ENCODE measurements around the gene TBC1D5.
"Not testable (repeated sequence)": the region's sequence is repeated elsewhere in the genome, so short reads cannot be mapped to it uniquely, and the experiment has no call there.

The TBC1D5 gene

DNA sequence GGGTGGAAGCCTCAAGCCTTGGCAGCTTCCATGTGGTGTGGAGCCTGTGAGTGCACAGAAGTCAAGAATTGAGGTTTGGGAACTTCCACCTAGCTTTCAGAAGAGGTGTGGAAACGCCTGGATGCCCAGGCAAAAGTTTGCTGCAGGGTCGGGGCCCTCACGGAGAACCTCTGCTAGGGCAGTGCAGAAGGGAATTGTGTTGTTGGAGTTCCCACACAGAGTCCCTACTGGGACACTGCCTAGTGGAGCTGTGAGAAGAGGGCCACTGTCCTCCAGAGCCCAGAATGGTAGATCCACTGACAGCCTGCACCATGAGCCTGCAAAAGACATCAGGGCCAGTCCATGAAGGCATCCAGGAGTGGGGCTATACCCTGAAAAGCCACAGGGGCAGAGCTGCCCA lies 613.8 kb downstream of the TBC1D5 start:
- DNase-seq = not testable (repeated sequence)

DNA sequence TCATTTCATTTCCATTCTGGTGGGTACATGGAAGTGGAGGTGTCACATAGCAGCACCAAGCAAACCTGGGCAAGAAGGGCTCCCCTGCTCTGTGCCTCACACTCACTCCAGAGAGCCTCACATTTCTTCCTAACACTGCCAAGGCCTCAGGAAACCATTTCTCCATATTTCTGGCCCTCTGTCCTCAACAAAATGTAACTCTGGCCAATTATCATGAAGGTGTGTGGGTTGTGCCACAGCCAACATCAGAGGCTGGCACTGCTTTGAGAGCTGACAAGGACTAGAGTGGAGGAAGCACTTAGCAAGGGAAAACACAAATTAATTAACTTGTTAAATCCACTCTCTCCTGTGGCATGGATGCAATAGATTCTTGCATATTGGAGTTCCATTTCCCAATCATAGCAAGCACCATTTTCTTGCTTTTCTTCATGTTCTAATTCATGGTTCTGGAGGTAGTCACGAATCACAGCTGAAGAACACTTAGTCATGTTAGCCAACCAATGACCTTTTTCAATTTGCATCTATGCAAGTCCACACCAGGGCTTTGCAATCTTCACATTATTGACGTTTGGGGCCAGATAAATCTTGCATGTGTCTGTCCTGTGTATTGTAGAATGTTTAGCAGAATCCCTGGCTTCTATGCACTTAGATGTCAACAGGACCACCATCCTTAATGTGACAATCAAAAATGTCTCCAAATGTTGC lies 616.5 kb downstream of the TBC1D5 start:
- no peak for DNase-seq

GRCh38 chr3:17122758-17123157 lies 619.7 kb downstream of the TBC1D5 start:
- no peak for DNase-seq

DNA sequence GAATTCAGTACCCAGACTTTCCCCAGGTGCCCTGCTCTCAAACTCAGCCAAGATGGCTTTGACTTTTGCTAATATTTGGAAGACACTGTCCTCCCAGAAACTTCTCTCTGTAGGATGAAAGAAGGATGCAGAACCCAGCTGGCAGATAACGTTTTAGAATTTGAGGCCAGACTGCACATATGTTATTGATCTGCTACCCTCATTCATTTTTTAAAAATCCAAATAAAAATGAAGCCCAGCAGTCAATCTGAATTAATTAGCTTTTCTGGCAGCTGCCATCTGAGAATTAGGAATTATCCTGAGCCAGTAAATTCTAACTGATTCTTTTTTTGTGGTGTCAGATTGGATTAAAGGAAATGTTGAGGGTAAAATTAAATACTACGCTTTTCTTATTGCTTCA lies 621.1 kb downstream of the TBC1D5 start:
- DNase-seq = no peak

GRCh38 chr3:17120115-17120514 lies 622.3 kb downstream of the TBC1D5 start:
- no peak for DNase-seq

DNA sequence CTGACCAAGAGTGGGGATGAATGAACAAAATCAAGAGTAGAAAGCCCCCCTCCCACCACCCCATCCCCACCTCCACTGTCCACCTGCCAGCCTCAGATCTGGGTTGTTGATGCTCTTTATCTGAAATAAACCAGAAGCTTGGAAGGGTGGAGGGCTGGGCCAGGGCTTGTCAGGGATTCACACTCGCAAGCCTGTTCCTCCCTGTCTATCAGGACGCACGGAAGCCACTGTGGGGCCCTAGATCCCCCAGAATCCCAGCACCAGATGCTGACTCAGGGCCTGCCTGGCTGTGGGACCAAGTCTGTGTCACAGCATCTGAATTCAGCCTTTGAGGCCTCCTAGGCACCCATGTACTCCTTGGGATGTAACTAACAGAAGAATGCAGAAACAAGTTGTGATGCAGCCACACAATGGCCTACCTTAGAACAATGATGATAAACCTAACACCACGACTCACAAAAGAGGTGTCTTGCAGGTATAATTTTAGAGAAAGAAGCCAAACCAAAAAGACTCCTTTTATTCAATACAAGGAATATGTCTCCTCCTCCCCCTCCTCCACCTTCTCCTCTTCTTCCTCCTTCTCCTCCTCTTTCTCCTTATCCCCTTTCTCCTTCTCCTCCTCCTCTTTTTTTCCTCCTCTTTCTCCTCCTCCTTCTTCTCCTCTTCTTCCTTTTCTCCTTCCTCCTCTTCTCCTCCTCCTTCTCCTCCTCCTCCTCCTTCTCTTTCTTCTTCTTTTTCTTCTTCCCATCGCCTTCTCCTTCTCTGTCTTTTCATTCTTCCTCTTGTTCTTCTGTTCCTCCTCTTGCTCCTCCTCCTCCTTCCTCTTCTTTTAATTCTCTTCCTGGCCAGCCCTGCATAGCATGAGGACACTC lies 623.0 kb downstream of the TBC1D5 start:
- DNase-seq = no peak

DNA sequence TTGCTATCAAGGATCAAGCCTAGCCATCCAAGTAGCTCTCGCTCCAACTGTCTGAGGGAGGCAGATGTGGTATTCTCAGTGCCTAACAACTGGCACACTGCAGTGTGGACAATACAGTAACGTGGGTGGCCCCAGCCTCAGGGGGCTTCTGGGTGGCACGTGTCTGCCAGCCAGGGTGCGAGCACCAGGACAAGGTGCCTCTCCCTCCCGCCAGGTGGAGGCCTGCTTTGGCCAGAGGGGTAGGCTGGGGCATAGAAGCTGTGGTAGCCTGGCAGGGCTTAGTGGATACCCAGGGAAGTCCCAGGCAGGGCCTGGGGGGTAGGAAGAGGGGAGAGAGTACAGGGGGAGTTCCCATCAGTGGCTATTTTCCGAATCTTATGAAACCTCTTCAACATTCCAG lies 623.7 kb downstream of the TBC1D5 start:
- no peak for DNase-seq

DNA sequence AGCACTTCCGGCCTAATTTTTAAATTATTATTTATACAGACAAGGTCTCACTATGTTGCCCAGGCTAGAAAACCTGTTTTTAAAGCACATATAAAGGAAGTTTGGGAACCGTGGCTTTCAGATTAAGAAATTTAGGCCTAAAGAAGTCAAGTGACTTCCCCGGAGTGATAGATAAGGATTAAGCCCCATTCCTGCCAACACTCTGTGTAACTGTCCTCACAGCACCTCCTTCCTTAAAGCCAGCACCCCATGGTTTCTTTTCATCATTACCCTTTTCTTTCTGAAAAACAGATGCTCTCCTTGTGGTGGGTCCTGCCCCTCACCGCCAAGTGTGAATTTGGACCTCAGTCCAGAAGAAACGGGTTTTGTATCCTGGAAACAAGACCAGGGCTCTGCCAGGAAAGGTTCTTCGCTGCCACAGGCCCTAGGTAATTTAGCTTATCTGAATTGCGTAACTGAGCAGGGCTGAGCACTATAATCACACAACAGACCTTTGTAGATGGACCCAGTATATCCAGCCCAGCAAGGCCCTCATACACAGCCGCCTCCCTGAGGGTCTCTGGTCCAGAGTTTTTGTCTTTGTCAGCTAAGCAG lies 626.3 kb downstream of the TBC1D5 start:
- DNase-seq = no peak

DNA sequence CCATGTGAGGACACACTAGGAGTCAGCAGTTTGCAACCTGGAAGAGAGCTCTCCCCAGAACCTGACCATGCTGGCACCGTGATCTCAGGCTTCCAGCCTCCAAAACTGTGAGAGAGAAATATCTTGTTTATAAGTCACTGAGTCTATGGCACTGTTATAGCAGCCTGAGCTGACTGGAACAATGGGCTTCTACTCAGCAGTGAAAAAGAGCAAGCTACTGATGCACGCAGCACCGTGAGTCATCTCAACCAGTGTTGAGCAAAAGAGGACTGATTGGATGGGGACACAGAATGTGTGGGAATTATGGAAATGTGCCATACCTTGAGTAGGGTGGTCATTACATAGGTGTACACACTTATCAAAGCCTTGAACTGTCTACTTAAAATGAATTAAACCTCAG lies 627.2 kb downstream of the TBC1D5 start:
- no peak for DNase-seq

GRCh38 chr3:17111586-17111985 lies 630.8 kb downstream of the TBC1D5 start:
- no peak for DNase-seq

DNA sequence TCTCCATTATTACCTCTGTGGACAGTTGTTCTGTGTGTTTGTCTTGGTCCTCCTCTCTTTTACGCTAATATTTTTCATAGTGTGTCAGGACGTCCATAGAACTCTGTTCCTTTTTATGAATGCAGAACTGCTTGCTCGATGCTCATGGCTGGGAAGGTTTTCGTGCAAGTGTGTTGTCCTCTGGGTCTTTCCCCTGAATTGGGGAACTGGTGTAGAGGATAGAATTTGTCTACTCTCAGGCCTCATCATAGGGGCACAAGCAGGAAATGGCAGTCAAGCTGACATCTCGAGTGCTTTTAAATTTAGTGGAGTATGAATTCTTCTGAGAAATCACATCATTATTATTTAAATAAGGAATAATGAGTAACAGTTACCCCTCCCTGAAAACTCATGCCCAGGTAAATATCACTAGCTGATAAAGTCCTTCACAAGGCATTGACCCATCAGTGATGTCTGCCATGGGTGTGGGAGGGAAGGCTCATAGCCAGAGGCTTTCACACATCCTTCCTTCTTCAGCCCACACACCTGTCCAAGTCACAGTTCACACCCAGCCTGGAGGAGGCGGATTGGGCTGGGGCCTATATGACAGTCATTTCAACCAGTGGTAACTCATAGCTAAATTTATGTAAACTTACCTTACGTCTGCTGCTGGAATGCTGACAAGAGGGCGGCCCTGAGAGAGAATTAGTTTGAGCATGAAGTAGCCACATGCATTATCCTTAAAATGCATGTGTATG lies 631.6 kb downstream of the TBC1D5 start:
- no peak for DNase-seq

Data from fibroblast of skin of back (primary cell).